Measurements from ENCODE around the gene TMEM217. TPM values are rescaled to one million over a fixed set of nuclear protein-coding genes. Genes with fewer than 3 reads are reported as not detected.

Gene TMEM217
- total and polyA plus RNA-seq, 7 donors, result 0.55 to 5.3 (median 0.80) TPM; not detected in 1

DNA sequence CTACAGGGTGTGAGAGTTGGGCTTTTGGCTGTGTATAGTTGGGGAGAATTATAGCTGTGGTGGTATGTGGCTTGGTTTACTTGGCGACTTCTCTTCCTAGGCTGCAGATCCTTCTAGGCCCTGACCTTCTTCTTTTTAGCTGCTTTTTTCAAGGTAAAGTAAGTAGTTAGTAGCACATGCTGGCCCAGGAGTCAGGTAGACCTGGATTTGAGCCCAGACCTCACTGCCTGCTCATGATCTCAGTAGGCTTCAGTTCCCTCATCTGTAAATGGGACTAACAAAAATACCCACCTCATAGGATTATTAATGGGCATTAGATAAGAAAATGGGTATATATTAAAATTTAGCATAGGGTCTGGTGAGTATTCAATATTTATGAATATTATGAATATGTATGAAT lies 17.4 kb upstream of the TMEM217 start:
- Histone ChIP-seq H3K4me3 (no peak overlapping the region), H3K9me3 (no peaks in the 10 kb centered on the region), H3K27ac (no peak overlapping the region), H3K4me1 (peaks cover 0 to 10% (median 3%) of the 10 kb centered on the region in 4 donors), H3K36me3 (peaks cover 0 to 12% (median under 1%) of the 10 kb centered on the region in 4 donors), H3K27me3 (no peaks in the 10 kb centered on the region)
- TF ChIP-seq, protein P1, sequence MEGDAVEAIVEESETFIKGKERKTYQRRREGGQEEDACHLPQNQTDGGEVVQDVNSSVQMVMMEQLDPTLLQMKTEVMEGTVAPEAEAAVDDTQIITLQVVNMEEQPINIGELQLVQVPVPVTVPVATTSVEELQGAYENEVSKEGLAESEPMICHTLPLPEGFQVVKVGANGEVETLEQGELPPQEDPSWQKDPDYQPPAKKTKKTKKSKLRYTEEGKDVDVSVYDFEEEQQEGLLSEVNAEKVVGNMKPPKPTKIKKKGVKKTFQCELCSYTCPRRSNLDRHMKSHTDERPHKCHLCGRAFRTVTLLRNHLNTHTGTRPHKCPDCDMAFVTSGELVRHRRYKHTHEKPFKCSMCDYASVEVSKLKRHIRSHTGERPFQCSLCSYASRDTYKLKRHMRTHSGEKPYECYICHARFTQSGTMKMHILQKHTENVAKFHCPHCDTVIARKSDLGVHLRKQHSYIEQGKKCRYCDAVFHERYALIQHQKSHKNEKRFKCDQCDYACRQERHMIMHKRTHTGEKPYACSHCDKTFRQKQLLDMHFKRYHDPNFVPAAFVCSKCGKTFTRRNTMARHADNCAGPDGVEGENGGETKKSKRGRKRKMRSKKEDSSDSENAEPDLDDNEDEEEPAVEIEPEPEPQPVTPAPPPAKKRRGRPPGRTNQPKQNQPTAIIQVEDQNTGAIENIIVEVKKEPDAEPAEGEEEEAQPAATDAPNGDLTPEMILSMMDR (IDR thresholded peaks at IDR 0.05), result no peak
- no peak for TF ChIP-seq EP300 (IDR thresholded peaks at IDR 0.05)
- intact Hi-C loops (cut with DNase I), result no loop called here
- no peak for DNase-seq
- WGBS, 2 donors, result 95% methylated on average over 1 of the region's 1 CpG

DNA sequence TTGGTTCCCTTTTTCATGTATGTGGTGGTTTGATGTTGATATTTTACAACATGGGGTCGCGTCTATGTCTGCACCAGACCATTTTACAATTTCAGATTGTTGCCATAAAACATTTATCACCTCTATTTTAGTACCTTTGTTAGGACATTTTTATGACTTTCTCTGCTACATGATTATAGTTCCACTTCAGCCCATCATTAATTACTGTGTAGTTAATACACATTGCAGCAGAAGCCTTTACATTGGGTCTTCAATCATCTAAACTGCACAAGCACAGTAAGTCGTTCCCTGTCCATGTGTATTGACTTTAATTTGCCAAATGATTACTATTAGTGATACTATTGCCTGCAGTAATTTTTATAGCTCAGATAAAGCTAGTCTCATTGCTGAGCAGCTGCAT lies 15.7 kb upstream of the TMEM217 start:
- WGBS, 2 donors, result 7 to 44% methylated on average over 3 of the region's 3 CpGs
- no peak overlapping the region for H3K4me3 ChIP-seq
- no peaks in the 10 kb centered on the region for H3K27me3 ChIP-seq
- H3K9me3 ChIP-seq, result no peaks in the 10 kb centered on the region
- H3K36me3 ChIP-seq, result peaks cover 0 to 14% (median 4%) of the 10 kb centered on the region in 4 donors
- H3K4me1 ChIP-seq, result peaks cover 0 to 7% (median 2%) of the 10 kb centered on the region in 4 donors
- TF ChIP-seq EP300 (IDR thresholded peaks at IDR 0.05) (no peak), POLR2AphosphoS5 (IDR thresholded peaks at IDR 0.05) (no peak), POLR2A (IDR thresholded peaks at IDR 0.05) (no peak)
- TF ChIP-seq, protein P1 (IDR thresholded peaks at IDR 0.05), result no peak
- no peak for DNase-seq
- no peak overlapping the region for H3K27ac ChIP-seq
- intact Hi-C loops (cut with DNase I), result no loop called here

DNA sequence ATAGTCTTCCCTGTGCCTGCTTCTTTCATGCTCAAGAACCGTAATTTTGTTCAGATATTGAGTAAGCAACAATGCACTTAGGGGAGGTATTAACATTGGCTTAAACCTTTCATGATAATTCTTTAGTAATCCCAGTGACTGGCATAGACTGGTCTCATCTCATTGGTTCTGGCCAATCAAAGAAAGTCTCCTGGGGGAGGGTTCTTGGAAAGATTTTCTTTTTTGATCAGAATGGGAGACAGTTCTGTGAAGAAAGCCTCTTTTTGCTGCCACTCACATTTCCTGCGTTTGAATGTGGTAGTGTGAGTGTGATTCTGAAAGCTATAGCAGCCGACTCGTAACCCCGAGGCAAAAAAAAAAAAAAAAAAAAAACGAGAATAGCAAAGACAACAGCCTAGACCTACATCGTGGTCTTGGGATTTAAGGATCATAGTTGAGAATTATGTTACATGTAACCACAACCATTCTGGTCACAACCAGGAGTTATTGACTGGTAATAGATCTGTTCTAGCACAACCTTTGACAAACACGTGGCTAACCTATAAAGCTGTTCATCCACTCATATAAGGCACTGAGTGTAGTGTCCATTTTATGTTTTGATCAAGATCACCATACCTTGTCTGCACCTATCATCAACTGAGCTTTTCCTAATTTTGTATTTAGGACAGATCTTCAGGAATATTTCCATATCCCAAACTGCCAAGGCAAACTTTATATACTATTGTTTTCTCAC lies 15.1 kb upstream of the TMEM217 start:
- no peak overlapping the region for H3K4me3 ChIP-seq
- H3K27me3 ChIP-seq, result no peaks in the 10 kb centered on the region
- 65 to 72% methylated on average over 8 of the region's 8 CpGs for WGBS, 2 donors
- peaks cover 0 to 7% (median 2%) of the 10 kb centered on the region in 4 donors for H3K4me1 ChIP-seq
- peaks cover 0 to 14% (median 4%) of the 10 kb centered on the region in 4 donors for H3K36me3 ChIP-seq
- TF ChIP-seq EP300 (IDR thresholded peaks at IDR 0.05) (no peak), POLR2A (IDR thresholded peaks at IDR 0.05) (no peak), POLR2AphosphoS5 (IDR thresholded peaks at IDR 0.05) (no peak)
- TF ChIP-seq, protein P1 (IDR thresholded peaks at IDR 0.05), result no peak
- intact Hi-C loops (cut with DNase I), result no loop called here
- no peaks in the 10 kb centered on the region for H3K9me3 ChIP-seq
- DNase-seq, result no peak
- no peak overlapping the region for H3K27ac ChIP-seq

- TF ChIP-seq, protein P1 (IDR thresholded peaks at IDR 0.05), result no peak
- TF ChIP-seq POLR2A (IDR thresholded peaks at IDR 0.05) (no peak), POLR2AphosphoS5 (IDR thresholded peaks at IDR 0.05) (no peak), EP300 (IDR thresholded peaks at IDR 0.05) (no peak)
- WGBS, 2 donors, result 75 to 86% methylated on average over 2 of the region's 2 CpGs
- Histone ChIP-seq H3K27me3 (no peaks in the 10 kb centered on the region), H3K36me3 (peaks cover 0 to 14% (median 4%) of the 10 kb centered on the region in 4 donors), H3K9me3 (no peaks in the 10 kb centered on the region), H3K27ac (no peak overlapping the region), H3K4me1 (peaks cover 0 to 17% (median 6%) of the 10 kb centered on the region in 4 donors), H3K4me3 (no peak overlapping the region)
- DNase-seq, result no peak
- intact Hi-C loops (cut with DNase I), result no loop called here
These were observed 11.2 kb upstream of the TMEM217 start for GRCh38 chr6:37269105-37269504.
